ENCODE results near the gene IGFL4. TPM values are rescaled to one million over a fixed set of nuclear protein-coding genes. Genes with fewer than 3 reads are reported as not detected.

Gene IGFL4
- total and polyA plus RNA-seq, 9 of the 15 experiments (the other 6 are each of a cell fraction or from before 2014, with no cell fraction given) = not detected

- TF ChIP-seq ZNF280A (IDR thresholded peaks at IDR 0.05; ENCODE audit: low read depth, partially characterized antibody) (no peak), SAFB (IDR thresholded peaks at IDR 0.05; ENCODE audit: borderline replicate concordance, low read depth, low read length) (no peak), PHF8 (IDR thresholded peaks at IDR 0.05; ENCODE audit: borderline replicate concordance, low read length) (peak; percentile 91; the same call in 1 of the 2 replicates), HNRNPLL (IDR thresholded peaks at IDR 0.05; ENCODE audit: low read depth, low read length, poor library complexity, severe bottlenecking) (no peak), ZNF23 (CRISPR knock-in tag; IDR thresholded peaks at IDR 0.05) (no peak), DNMT1 (IDR thresholded peaks at IDR 0.05) (no peak), TEAD2 (tag; IDR thresholded peaks at IDR 0.05) (no peak), HDAC3 (IDR thresholded peaks at IDR 0.05; ENCODE audit: borderline replicate concordance, partially characterized antibody) (no peak), GMEB1 (CRISPR knock-in tag; IDR thresholded peaks at IDR 0.05) (no peak), MITF (IDR thresholded peaks at IDR 0.05) (no peak), FOXK1 (CRISPR knock-in tag; IDR thresholded peaks at IDR 0.05; ENCODE audit: borderline replicate concordance) (no peak), SMARCE1 (IDR thresholded peaks at IDR 0.05) (peak; percentile 44), HOMEZ (CRISPR knock-in tag; IDR thresholded peaks at IDR 0.05) (no peak), ZKSCAN1 (IDR thresholded peaks at IDR 0.05; ENCODE audit: low read depth, low read length) (no peak), HBP1 (CRISPR knock-in tag; IDR thresholded peaks at IDR 0.05) (peak; percentile 91), ZNF274 (IDR thresholded peaks at IDR 0.05; ENCODE audit: borderline replicate concordance, low read depth, low read length) (no peak), HNRNPK (IDR thresholded peaks at IDR 0.05; ENCODE audit: low read depth, low read length, poor library complexity, severe bottlenecking) (no peak), CREB5 (CRISPR knock-in tag; IDR thresholded peaks at IDR 0.05) (no peak)
Measured at GRCh38 chr19:45994998-45995714, 45.6 kb downstream of the IGFL4 start, which contains the start of gene CCDC61 (continued).
